Osteoblast (primary cell): Measurements from ENCODE around the gene ANP32A. TPM values are rescaled to one million over a fixed set of nuclear protein-coding genes. Genes with fewer than 3 reads are reported as not detected.
"Not testable (repeated sequence)": the region's sequence is repeated elsewhere in the genome, so short reads cannot be mapped to it uniquely, and the experiment has no call there.

ENCODE experiments used
- DNase-seq: peaks from one replicate; pipeline ENCODE4 v3.0.0; 2011; ENCODE audit warnings: low spot score, mixed read lengths; ENCODE audit not compliant: insufficient read length; ENCODE audit errors: missing footprints
- H2AFZ ChIP-seq: 2 replicates; pipeline ENCODE4 v1.6.0; 2011; ENCODE audit warnings: mild to moderate bottlenecking, low read length
- H3K27ac ChIP-seq: 2 replicates; pipeline ENCODE4 v1.5.1; 2011; ENCODE audit warnings: mild to moderate bottlenecking, low read depth, low read length, moderate library complexity
- H3K27me3 ChIP-seq: 2 replicates; pipeline ENCODE4 v1.6.0; 2012; ENCODE audit warnings: mild to moderate bottlenecking, control low read depth, inconsistent platforms, low read length, moderate library complexity; ENCODE audit not compliant: insufficient read depth
- H3K36me3 ChIP-seq: 2 replicates; pipeline ENCODE4 v1.5.1; 2011; ENCODE audit warnings: mild to moderate bottlenecking, low read length, control low read depth, moderate library complexity; ENCODE audit not compliant: insufficient read depth
- H3K4me1 ChIP-seq: 2 replicates; pipeline ENCODE4 v1.5.1; 2011; ENCODE audit warnings: mild to moderate bottlenecking, low read length, control low read depth, moderate library complexity; ENCODE audit not compliant: insufficient read depth
- H3K4me2 ChIP-seq: 2 replicates; pipeline ENCODE4 v1.6.0; 2011; ENCODE audit warnings: mild to moderate bottlenecking, low read length; ENCODE audit not compliant: insufficient read depth
- H3K4me3 ChIP-seq: fragments of 200-600 bp; sonication (generic); 3 replicates; pipeline ENCODE4 v1.5.1; 2012; ENCODE audit warnings: mild to moderate bottlenecking, low read length, inconsistent platforms; ENCODE audit not compliant: insufficient read depth
- H3K79me2 ChIP-seq: 2 replicates; pipeline ENCODE4 v1.6.0; 2012; ENCODE audit warnings: mild to moderate bottlenecking, low read length, control low read depth, inconsistent platforms; ENCODE audit not compliant: insufficient read depth
- H3K9me3 ChIP-seq: 2 replicates; pipeline ENCODE4 v1.5.1; 2011; ENCODE audit warnings: low read depth, low read length, control low read depth
- H4K20me1 ChIP-seq: 2 replicates; pipeline ENCODE4 v1.6.0; 2012; ENCODE audit warnings: mild to moderate bottlenecking, low read length, control low read depth; ENCODE audit not compliant: insufficient read depth
- total RNA-seq: library from RNA; depleted of rRNA; stranded (reverse); fragments of >200 nt; gene quantifications from 2 replicates; pipeline ENCODE4 v1.2.3, GENCODE V29; 2012
- TF ChIP-seq, protein P1 (sequence below): IDR thresholded peaks from 2 replicates; pipeline ENCODE4 v1.5.1; 2011; ENCODE audit warnings: mild to moderate bottlenecking, low read depth, low read length, moderate library complexity; ENCODE audit errors: extremely low read depth

The ANP32A gene
- 27.4 and 29.7 TPM in 2 replicates for total RNA-seq

DNA sequence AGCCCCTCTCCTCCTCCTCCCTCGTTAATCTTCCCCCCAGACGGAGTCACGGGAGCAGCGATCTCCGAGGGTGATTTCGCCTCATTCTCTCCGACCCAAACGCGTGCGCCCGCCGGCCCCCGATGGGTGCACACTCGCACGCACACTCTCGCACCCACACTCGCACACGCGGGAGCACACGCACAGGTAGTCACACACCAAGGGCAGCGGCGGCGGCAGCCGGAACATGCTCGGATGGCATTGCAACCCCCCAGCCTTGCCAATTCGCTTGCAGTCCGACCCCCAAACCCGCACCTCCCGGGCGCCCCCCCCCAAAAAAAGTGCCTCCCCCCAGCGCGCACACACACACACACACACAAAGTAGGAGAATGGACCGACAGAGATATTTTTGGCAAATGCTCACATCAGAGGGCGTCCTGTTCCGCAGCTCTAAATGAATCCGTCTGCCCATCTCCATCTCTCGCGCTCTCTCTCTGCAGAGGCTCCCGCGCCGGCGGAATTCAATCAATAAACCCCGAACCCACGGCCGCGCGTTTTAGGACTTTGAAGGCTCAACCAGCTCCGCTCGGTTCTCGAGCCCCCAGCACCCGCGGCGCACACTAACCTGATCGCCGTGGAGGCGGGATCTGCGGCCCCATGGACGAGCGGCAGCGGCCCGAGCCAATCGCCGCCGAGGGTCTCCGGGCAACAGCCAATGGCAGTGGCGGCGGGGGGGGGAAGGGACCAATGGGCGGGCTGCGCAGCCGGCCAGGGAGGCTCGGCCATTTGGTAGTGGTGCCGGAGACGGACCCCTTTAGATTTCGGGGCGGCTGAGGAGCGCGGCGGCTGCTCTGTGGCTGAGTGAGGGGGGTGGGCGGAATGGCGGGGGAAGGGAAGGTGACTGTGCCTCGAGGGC lies at the start of gene ANP32A:
Gene ANP32A (minus strand): TSS at position 601 of the 895 bp plus-strand sequence. CDS start 144 bp downstream, at position 457.
- Histone ChIP-seq H3K79me2 (peaks cover 56% of the 10 kb centered on the region), H3K4me3 (peak within 1 kb of the TSS; percentile 93)
- TF ChIP-seq, protein P1, sequence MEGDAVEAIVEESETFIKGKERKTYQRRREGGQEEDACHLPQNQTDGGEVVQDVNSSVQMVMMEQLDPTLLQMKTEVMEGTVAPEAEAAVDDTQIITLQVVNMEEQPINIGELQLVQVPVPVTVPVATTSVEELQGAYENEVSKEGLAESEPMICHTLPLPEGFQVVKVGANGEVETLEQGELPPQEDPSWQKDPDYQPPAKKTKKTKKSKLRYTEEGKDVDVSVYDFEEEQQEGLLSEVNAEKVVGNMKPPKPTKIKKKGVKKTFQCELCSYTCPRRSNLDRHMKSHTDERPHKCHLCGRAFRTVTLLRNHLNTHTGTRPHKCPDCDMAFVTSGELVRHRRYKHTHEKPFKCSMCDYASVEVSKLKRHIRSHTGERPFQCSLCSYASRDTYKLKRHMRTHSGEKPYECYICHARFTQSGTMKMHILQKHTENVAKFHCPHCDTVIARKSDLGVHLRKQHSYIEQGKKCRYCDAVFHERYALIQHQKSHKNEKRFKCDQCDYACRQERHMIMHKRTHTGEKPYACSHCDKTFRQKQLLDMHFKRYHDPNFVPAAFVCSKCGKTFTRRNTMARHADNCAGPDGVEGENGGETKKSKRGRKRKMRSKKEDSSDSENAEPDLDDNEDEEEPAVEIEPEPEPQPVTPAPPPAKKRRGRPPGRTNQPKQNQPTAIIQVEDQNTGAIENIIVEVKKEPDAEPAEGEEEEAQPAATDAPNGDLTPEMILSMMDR = no peak

DNA sequence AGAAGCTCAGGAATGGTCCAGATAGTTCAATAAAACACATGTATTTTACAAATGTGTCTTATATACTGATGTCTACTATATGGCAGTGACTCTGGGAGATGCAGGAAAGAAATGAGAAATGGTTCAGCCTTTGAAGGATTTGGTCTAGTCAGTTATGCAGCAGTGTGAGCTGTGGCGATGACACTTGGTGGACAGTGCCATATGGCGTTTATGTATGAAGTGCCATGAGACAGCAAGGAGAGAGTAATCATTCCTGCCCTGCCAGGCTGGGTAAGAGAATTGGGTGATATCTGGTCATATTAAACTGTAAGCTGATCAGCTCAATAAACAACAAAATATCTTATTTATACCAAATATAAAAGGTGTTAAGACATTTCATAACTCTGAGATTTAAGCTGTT lies 47.6 kb upstream of the ANP32A start:
- TF ChIP-seq, protein P1 = no peak
- Histone ChIP-seq H3K9me3 (no peaks in the 10 kb centered on the region), H4K20me1 (no peaks in the 10 kb centered on the region), H3K4me1 (no peaks in the 10 kb centered on the region), H3K79me2 (no peaks in the 10 kb centered on the region), H3K36me3 (no peaks in the 10 kb centered on the region), H3K4me3 (no peak overlapping the region), H3K27ac (no peak overlapping the region), H2AFZ (no peak overlapping the region), H3K4me2 (no peak overlapping the region), H3K27me3 (peaks cover 42% of the 10 kb centered on the region)
- DNase-seq = no peak

More for the DNA sequence above, at the start of gene ANP32A:
- Histone ChIP-seq H2AFZ (peak within 1 kb of the TSS; percentile 94), H3K4me2 (peak within 1 kb of the TSS; percentile 100), H3K4me1 (peaks cover 24% of the 10 kb centered on the region), H3K9me3 (no peaks in the 10 kb centered on the region), H3K27ac (peak within 1 kb of the TSS; percentile 89), H3K36me3 (no peaks in the 10 kb centered on the region), H3K27me3 (no peaks in the 10 kb centered on the region), H4K20me1 (peaks cover 8% of the 10 kb centered on the region)
- peak; percentile 100 for DNase-seq

GRCh38 chr15:68862415-68862814 lies 41.7 kb upstream of the ANP32A start:
- H2AFZ ChIP-seq = no peak overlapping the region
- H3K4me3 ChIP-seq = no peak overlapping the region
- H3K4me2 ChIP-seq = no peak overlapping the region
- H3K4me1 ChIP-seq = no peaks in the 10 kb centered on the region
- peaks cover 18% of the 10 kb centered on the region for H3K27me3 ChIP-seq
- H3K9me3 ChIP-seq = no peaks in the 10 kb centered on the region
- TF ChIP-seq, protein P1 = no peak
- no peak for DNase-seq
- no peaks in the 10 kb centered on the region for H3K79me2 ChIP-seq
- no peaks in the 10 kb centered on the region for H3K36me3 ChIP-seq
- no peaks in the 10 kb centered on the region for H4K20me1 ChIP-seq
- H3K27ac ChIP-seq = no peak overlapping the region

DNA sequence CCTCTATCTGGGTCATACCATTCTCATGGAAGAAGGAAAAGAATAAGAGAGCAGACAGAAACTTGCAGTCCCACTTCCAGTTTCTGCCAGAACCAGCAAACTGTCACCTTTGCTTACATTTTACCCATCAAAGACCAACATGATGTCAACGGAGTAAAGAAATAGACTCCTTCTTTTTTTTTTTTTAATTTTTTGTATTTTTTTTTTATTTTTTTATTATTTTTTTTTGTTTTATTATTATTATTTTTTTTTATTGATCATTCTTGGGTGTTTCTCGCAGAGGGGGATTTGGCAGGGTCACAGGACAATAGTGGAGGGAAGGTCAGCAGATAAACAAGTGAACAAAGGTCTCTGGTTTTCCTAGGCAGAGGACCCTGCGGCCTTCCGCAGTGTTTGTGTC lies 38.0 kb upstream of the ANP32A start:
- not testable (repeated sequence) for H3K4me2 ChIP-seq, H4K20me1 ChIP-seq, H3K79me2 ChIP-seq, H3K9me3 ChIP-seq, H3K4me3 ChIP-seq, H2AFZ ChIP-seq, DNase-seq, H3K4me1 ChIP-seq, H3K27ac ChIP-seq, H3K36me3 ChIP-seq
- H3K27me3 ChIP-seq = peaks cover 14% of the 10 kb centered on the region

DNA sequence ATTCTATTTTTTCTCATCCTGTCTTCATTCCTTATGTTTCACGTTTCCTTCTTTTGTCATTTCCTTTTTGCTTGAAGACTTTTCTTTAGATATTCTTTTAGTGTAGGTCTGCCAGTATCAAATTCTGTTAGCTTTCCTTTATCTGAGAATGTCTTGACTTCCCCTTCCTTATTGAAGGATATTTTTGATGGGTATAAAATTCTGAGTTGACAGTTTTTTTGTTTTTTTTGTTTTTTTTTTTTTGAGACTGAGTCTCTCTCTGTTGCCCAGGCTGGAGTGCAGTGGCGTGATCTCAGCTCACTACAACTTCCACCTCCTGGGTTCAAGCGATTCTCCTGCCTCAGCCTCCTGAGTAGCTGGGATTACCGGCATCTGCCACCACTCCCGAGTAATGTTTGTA lies 36.7 kb upstream of the ANP32A start:
- peaks cover 25% of the 10 kb centered on the region for H3K27me3 ChIP-seq
- H3K4me1 ChIP-seq, H3K27ac ChIP-seq, H2AFZ ChIP-seq, DNase-seq, H3K79me2 ChIP-seq, H3K4me2 ChIP-seq, H4K20me1 ChIP-seq, H3K4me3 ChIP-seq, H3K9me3 ChIP-seq, H3K36me3 ChIP-seq: not testable (repeated sequence)
